ENCODE data around the gene GJA4. TPM values are rescaled to one million over a fixed set of nuclear protein-coding genes. Genes with fewer than 3 reads are reported as not detected.
"Not testable (repeated sequence)": the region's sequence is repeated elsewhere in the genome, so short reads cannot be mapped to it uniquely, and the experiment has no call there.

The GJA4 gene
- total RNA-seq, 1 experiment from 2014 or later, result not detected

- no peak for DNase-seq (ENCODE audit: low read depth)
Observed at GRCh38 chr1:34770891-34771504, 21.8 kb upstream of the GJA4 start.

- DNase-seq (ENCODE audit: low read depth), result no peak
Observed at GRCh38 chr1:34771573-34772371, 21.0 kb upstream of the GJA4 start.

GRCh38 chr1:34773114-34773513 lies 19.7 kb upstream of the GJA4 start:
- DNase-seq (ENCODE audit: low read depth), result not testable (repeated sequence)

GRCh38 chr1:34774957-34775356 lies 17.8 kb upstream of the GJA4 start:
- no peak for DNase-seq (ENCODE audit: low read depth)

GRCh38 chr1:34776911-34777310 lies 15.9 kb upstream of the GJA4 start:
- no peak for DNase-seq (ENCODE audit: low read depth)

- no peak for DNase-seq (ENCODE audit: low read depth)
Observed at GRCh38 chr1:34777519-34778321, 15.1 kb upstream of the GJA4 start.

GRCh38 chr1:34778381-34778780 lies 14.4 kb upstream of the GJA4 start:
- no peak for DNase-seq (ENCODE audit: low read depth)

- DNase-seq (ENCODE audit: low read depth), result no peak
Observed at GRCh38 chr1:34779005-34779404, 13.8 kb upstream of the GJA4 start.

GRCh38 chr1:34779526-34779925 lies 13.3 kb upstream of the GJA4 start:
- DNase-seq (ENCODE audit: low read depth), result no peak

- DNase-seq (ENCODE audit: low read depth), result no peak
Observed at GRCh38 chr1:34779962-34780361, 12.8 kb upstream of the GJA4 start.

GRCh38 chr1:34780528-34780927 lies 12.3 kb upstream of the GJA4 start:
- DNase-seq (ENCODE audit: low read depth), result no peak

GRCh38 chr1:34781071-34781843 lies 11.5 kb upstream of the GJA4 start, which contains the start of gene GJB3:
Gene GJB3, plus strand, starts transcription at chr1:34781214. Its CDS starts 3,549 bp downstream, at chr1:34784763.
- DNase-seq (ENCODE audit: low read depth), result peak; percentile 40

- DNase-seq (ENCODE audit: low read depth), result no peak
Observed at GRCh38 chr1:34781844-34782391, 10.9 kb upstream of the GJA4 start.

- no peak for DNase-seq (ENCODE audit: low read depth)
Observed at GRCh38 chr1:34784751-34785221, 8.0 kb upstream of the GJA4 start.

- no peak for DNase-seq (ENCODE audit: low read depth)
Observed at GRCh38 chr1:34785231-34785874, 7.4 kb upstream of the GJA4 start.

GRCh38 chr1:34785875-34786470 lies 6.8 kb upstream of the GJA4 start:
- DNase-seq (ENCODE audit: low read depth), result no peak

- DNase-seq (ENCODE audit: low read depth), result peak; percentile 75
Observed at GRCh38 chr1:34786521-34787325, 6.1 kb upstream of the GJA4 start.

GRCh38 chr1:34787461-34788420 lies 5.1 kb upstream of the GJA4 start:
- no peak for DNase-seq (ENCODE audit: low read depth)

All from Daoy (cell line).